Mononuclear cell (primary cell): ENCODE results near the gene ARHGAP26. TPM values are rescaled to one million over a fixed set of nuclear protein-coding genes. Genes with fewer than 3 reads are reported as not detected.

Source experiments
- H3K27me3 ChIP-seq: 2 replicates; pipeline ENCODE4 v1.6.0; 2011; ENCODE audit warnings: low read length, control low read depth; ENCODE audit not compliant: insufficient read depth
- H3K4me1 ChIP-seq: 2 replicates; pipeline ENCODE4 v1.5.1; 2011; ENCODE audit warnings: mild to moderate bottlenecking, low read length, control low read depth; ENCODE audit not compliant: insufficient read depth
- H3K4me3 ChIP-seq: 2 replicates; pipeline ENCODE4 v1.5.1; 2011; ENCODE audit warnings: mild to moderate bottlenecking, low read length, moderate library complexity
- H3K9me3 ChIP-seq: 2 replicates; pipeline ENCODE4 v1.5.1; 2011; ENCODE audit warnings: low read depth, mild to moderate bottlenecking, control low read depth, low read length
- total RNA-seq: library from RNA; depleted of rRNA; stranded (reverse); fragments of >200 nt; gene quantifications from one replicate; pipeline ENCODE4 v1.2.3, GENCODE V29; 2012

The ARHGAP26 gene
- total RNA-seq, 1 donor: 53.6 TPM

- Histone ChIP-seq H3K4me3 (no peak overlapping the region), H3K4me1 (peaks cover 4% of the 10 kb centered on the region), H3K9me3 (no peaks in the 10 kb centered on the region), H3K27me3 (no peaks in the 10 kb centered on the region)
These were observed 481.8 kb downstream of the ARHGAP26 start for GRCh38 chr5:143251946-143252345.

GRCh38 chr5:143254819-143255218 is 484.6 kb downstream of the ARHGAP26 start:
- Histone ChIP-seq H3K27me3 (no peaks in the 10 kb centered on the region), H3K4me1 (peaks cover 4% of the 10 kb centered on the region), H3K4me3 (no peak overlapping the region), H3K9me3 (no peaks in the 10 kb centered on the region)

DNA sequence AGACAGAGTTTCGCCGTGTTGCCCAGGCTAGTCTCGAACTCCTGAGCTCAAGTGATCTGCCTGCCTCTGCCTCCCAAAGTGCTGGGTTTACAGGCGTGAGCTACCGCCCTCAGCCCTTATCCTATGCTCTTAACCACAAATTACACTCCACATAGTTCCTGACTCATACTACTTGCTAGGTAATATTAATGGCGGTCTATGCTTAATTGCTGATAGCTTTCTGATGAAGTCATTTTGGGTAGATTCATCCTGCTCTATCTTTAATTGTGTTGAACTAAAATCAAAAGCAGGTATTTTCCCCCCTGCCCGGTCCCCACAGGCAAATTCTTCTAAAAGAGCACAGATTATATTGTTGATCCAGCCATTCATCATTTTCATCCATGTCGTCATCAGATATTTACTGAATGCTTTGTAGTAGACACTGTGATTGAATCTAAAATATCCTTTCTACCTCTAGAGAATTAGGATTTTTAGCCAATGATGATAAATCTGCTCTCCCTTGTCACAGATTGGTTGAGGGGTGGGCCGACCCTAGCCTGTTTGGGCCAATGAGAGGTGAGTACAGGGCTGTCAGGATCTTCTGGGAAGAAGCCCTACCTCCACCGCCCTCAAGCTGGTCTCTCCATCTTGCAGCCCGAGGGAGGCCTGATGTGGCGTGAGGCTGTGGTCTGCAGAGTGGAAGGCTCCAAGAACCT is 488.5 kb downstream of the ARHGAP26 start:
- Histone ChIP-seq H3K27me3 (no peaks in the 10 kb centered on the region), H3K4me3 (no peak overlapping the region), H3K9me3 (no peaks in the 10 kb centered on the region), H3K4me1 (peaks cover 8% of the 10 kb centered on the region)

GRCh38 chr5:143259254-143259605 is 489.1 kb downstream of the ARHGAP26 start:
- H3K4me3 ChIP-seq: no peak overlapping the region
- no peaks in the 10 kb centered on the region for H3K27me3 ChIP-seq
- peaks cover 8% of the 10 kb centered on the region for H3K4me1 ChIP-seq
- no peaks in the 10 kb centered on the region for H3K9me3 ChIP-seq

- Histone ChIP-seq H3K27me3 (no peaks in the 10 kb centered on the region), H3K4me1 (peaks cover 8% of the 10 kb centered on the region), H3K4me3 (no peak overlapping the region), H3K9me3 (peaks cover 8% of the 10 kb centered on the region)
These were observed 491.7 kb downstream of the ARHGAP26 start for GRCh38 chr5:143261748-143262392.

GRCh38 chr5:143262393-143263174 is 492.4 kb downstream of the ARHGAP26 start:
- Histone ChIP-seq H3K27me3 (no peaks in the 10 kb centered on the region), H3K9me3 (peaks cover 15% of the 10 kb centered on the region), H3K4me1 (peaks cover 8% of the 10 kb centered on the region), H3K4me3 (no peak overlapping the region)

- H3K4me3 ChIP-seq: no peak overlapping the region
- H3K27me3 ChIP-seq: no peaks in the 10 kb centered on the region
- peaks cover 20% of the 10 kb centered on the region for H3K9me3 ChIP-seq
- peaks cover 8% of the 10 kb centered on the region for H3K4me1 ChIP-seq
These were observed 493.2 kb downstream of the ARHGAP26 start for GRCh38 chr5:143263272-143263810.

- H3K27me3 ChIP-seq: no peaks in the 10 kb centered on the region
- peaks cover 20% of the 10 kb centered on the region for H3K9me3 ChIP-seq
- no peak overlapping the region for H3K4me3 ChIP-seq
- peaks cover 8% of the 10 kb centered on the region for H3K4me1 ChIP-seq
These were observed 495.8 kb downstream of the ARHGAP26 start for GRCh38 chr5:143265995-143266394.

DNA sequence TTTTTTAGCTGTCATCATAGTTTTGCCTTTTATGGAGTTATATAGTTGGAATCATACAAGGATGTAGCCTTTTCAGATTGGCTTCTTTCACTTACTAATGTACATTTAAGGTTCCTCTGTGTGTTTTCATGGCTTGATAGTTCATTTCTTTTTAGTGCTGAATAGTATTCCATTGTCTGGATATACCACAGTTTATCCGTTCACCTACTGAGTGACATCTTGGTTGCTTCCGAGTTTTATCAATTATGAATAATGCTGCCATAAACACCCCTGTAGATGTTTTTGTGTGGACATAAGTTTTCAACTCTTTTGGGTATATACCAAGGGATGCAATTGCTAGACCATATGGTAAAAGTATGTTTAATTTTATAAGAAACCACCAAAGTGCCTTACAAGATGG is 497.0 kb downstream of the ARHGAP26 start:
- no peaks in the 10 kb centered on the region for H3K4me1 ChIP-seq
- H3K27me3 ChIP-seq: no peaks in the 10 kb centered on the region
- peaks cover 20% of the 10 kb centered on the region for H3K9me3 ChIP-seq
- H3K4me3 ChIP-seq: no peak overlapping the region

DNA sequence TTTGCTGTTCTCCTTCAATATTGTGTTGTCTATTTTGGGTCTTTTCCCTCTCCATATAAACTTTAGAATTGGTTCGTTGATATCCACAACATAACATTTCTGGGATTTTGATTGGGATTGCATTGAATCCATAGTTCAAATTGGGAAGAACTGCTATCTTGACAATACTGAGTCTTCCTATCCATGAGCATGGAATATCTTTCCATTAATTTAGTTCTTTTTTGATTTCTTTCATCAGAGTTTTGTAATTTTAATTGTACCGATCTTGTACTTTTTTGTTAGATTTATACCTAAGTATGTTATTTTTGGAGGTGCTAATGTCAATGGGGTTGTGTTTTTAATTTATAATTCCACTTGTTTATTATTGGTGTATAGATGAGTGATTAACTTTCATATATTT is 498.2 kb downstream of the ARHGAP26 start:
- Histone ChIP-seq H3K4me3 (no peak overlapping the region), H3K27me3 (no peaks in the 10 kb centered on the region), H3K4me1 (no peaks in the 10 kb centered on the region), H3K9me3 (peaks cover 20% of the 10 kb centered on the region)

DNA sequence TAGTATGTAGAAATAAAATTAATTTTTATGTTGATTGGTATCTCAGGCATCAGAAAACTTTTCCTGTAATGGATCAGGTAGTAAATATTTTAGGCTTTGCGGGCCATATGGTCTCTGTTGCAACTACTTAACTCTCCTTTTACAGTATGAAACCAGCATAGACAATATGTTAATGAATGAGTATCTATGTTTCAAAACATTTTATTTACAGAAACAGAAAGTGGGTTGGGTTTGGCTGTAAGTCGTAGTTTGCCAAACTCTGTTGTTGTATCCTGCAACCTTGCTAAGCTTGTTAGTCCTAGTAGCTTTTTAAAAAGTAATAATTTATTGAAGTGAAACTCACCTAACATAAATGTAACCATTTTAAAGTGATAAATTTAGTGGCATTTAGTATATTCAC is 501.3 kb downstream of the ARHGAP26 start:
- Histone ChIP-seq H3K4me3 (no peak overlapping the region), H3K9me3 (peaks cover 13% of the 10 kb centered on the region), H3K4me1 (no peaks in the 10 kb centered on the region), H3K27me3 (no peaks in the 10 kb centered on the region)

DNA sequence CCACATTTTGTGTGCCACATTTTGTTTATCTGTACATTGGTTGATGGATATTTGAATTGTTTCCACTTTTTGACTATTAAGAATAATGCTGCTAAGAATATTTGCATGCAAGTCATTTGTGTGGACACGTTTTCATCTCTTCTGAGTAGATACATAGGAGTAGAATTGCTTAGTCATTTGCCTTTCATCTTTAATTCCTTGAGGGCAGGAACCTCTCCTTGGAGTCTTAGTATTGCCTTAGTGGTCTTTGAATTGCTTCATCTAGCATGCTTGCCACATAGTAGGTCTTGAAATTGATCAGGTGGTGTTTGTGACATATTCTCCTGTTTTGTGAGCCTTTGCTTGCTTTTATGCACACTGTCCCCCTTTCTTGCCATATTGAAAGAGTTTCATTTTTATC is 504.8 kb downstream of the ARHGAP26 start:
- Histone ChIP-seq H3K27me3 (no peaks in the 10 kb centered on the region), H3K4me3 (no peak overlapping the region), H3K4me1 (no peaks in the 10 kb centered on the region), H3K9me3 (no peaks in the 10 kb centered on the region)

- H3K9me3 ChIP-seq: no peaks in the 10 kb centered on the region
- no peak overlapping the region for H3K4me3 ChIP-seq
- H3K4me1 ChIP-seq: peaks cover under 1% of the 10 kb centered on the region
- H3K27me3 ChIP-seq: no peaks in the 10 kb centered on the region
These were observed 505.6 kb downstream of the ARHGAP26 start for GRCh38 chr5:143275512-143276363.

GRCh38 chr5:143277536-143277935 is 507.4 kb downstream of the ARHGAP26 start:
- Histone ChIP-seq H3K4me3 (no peak overlapping the region), H3K4me1 (peaks cover 5% of the 10 kb centered on the region), H3K9me3 (no peaks in the 10 kb centered on the region), H3K27me3 (no peaks in the 10 kb centered on the region)
